Vagina (tissue), 2 donors: Measurements from ENCODE around the gene AMZ2. TPM values are rescaled to one million over a fixed set of nuclear protein-coding genes. Genes with fewer than 3 reads are reported as not detected.
"Not testable (repeated sequence)": the region's sequence is repeated elsewhere in the genome, so short reads cannot be mapped to it uniquely, and the experiment has no call there.

Source experiments
- DNase-seq, 2 donors: peaks; one replicate each; pipeline ENCODE4 v3.0.0-alpha.2; 2017; ENCODE audit errors: extremely low spot score in 2 of 2
- H3K27ac ChIP-seq: fragments of 200-600 bp; sonication (generic); one replicate; pipeline ENCODE4 v1.5.1; 2019
- H3K27me3 ChIP-seq: fragments of 200-600 bp; sonication (generic); one replicate; pipeline ENCODE4 v1.5.1; 2019
- H3K36me3 ChIP-seq, 2 donors: fragments of 200-600 bp; sonication (generic); one replicate each; pipeline ENCODE4 v1.5.1; 2017 to 2019
- H3K4me1 ChIP-seq: fragments of 200-600 bp; sonication (generic); one replicate; pipeline ENCODE4 v1.5.1; 2019
- H3K4me3 ChIP-seq, 2 donors: fragments of 200-600 bp; sonication (generic); 1 replicate in 1 of 2; 2 replicates in 1 of 2; pipeline ENCODE4 v1.5.1; 2016 to 2019
- H3K9me3 ChIP-seq: fragments of 200-600 bp; sonication (generic); one replicate; pipeline ENCODE4 v1.5.1; 2019
- CTCF ChIP-seq, 3 experiments: fragments of 450-650 bp in 2 of 3; fragments of 200-600 bp in 1 of 3; sonication (generic) in 1 of 3; IDR thresholded peaks; one replicate each; pipeline ENCODE4 v1.5.1; 2017 to 2019; ENCODE audit warnings: antibody characterized with exemption in 3 of 3, mild to moderate bottlenecking in 2 of 3, moderate library complexity in 2 of 3
- POLR2A ChIP-seq, 2 donors: fragments of 450-650 bp; IDR thresholded peaks; one replicate each; pipeline ENCODE4 v1.6.1; 2017; ENCODE audit warnings: antibody characterized with exemption in 2 of 2, mild to moderate bottlenecking in 2 of 2, moderate library complexity in 2 of 2
- POLR2AphosphoS5 ChIP-seq, 2 donors: sonication (generic); formaldehyde crosslinking; IDR thresholded peaks; one replicate each; pipeline ENCODE4 v1.9.0; 2017; ENCODE audit warnings: antibody characterized with exemption in 2 of 2, mild to moderate bottlenecking in 2 of 2, low read depth in 1 of 2; ENCODE audit not compliant: insufficient read depth in 1 of 2
- intact Hi-C: fragments of 100-400 bp; cut with DNase I; formaldehyde crosslinking; loops from one replicate; pipeline ENCODE4 v1.15.1; 2023
- total RNA-seq: library from RNA; depleted of rRNA; stranded (reverse); fragments of >200 nt; gene quantifications from one replicate; pipeline ENCODE4 v1.2.3, GENCODE V29; 2016

AMZ2 gene
- total RNA-seq, 1 donor from 2014 or later: 39.8 TPM

GRCh38 chr17:68249354-68249765 is 1.5 kb downstream of the AMZ2 start:
- Histone ChIP-seq H3K36me3 (peaks cover 0 to 15% of the 10 kb centered on the region in 2 donors), H3K27ac (peak overlapping the region; percentile 99), H3K9me3 (no peaks in the 10 kb centered on the region), H3K4me3 (no peak overlapping the region), H3K27me3 (no peaks in the 10 kb centered on the region), H3K4me1 (peaks cover 23% of the 10 kb centered on the region)
- TF ChIP-seq POLR2AphosphoS5 (IDR thresholded peaks at IDR 0.05; ENCODE audit: insufficient read depth in 1 of 2, low read depth in 1 of 2): no peak
- no peak for TF ChIP-seq POLR2A (IDR thresholded peaks at IDR 0.05)
- TF ChIP-seq CTCF (IDR thresholded peaks at IDR 0.05): no peak
- DNase-seq: no peak
- intact Hi-C loops: loop anchor here (5.0 kb wide), 1 partner anchor 208 kb away; the partner anchor contains the start of gene WIPI1

DNA sequence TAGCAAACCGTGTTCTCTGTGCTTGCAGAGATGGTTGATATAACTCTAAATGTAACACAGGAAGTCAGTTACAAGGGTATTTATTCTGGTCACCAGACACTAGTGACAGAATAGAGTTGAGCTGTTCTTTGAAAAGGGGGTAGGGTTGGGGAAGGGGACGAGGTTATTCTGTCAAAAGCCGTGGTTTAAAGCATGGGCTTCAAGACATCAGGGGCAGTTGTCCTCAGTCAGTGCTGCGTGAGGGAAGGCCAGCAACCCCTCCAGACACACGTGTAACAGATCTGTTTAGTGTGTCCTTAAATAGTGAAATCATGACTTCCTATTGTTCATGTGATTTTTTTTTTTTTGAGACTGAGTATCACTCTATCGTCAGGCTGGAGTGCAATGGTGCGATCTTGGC is 5.6 kb downstream of the AMZ2 start:
- intact Hi-C loops, H3K4me3 ChIP-seq, H3K27ac ChIP-seq, H3K27me3 ChIP-seq, H3K9me3 ChIP-seq, DNase-seq: not testable (repeated sequence)
- Histone ChIP-seq H3K4me1 (peaks cover 15% of the 10 kb centered on the region), H3K36me3 (peaks cover 0 to 30% of the 10 kb centered on the region in 2 donors)

- TF ChIP-seq POLR2A (IDR thresholded peaks at IDR 0.05): no peak
- no peak for DNase-seq
- peaks cover 6% of the 10 kb centered on the region for H3K4me1 ChIP-seq
- H3K27ac ChIP-seq: no peak overlapping the region
- H3K36me3 ChIP-seq: peaks cover 0 to 30% of the 10 kb centered on the region in 2 donors
- intact Hi-C loops: no loop called here
- no peaks in the 10 kb centered on the region for H3K27me3 ChIP-seq
- no peaks in the 10 kb centered on the region for H3K9me3 ChIP-seq
- no peak overlapping the region for H3K4me3 ChIP-seq
Measured at GRCh38 chr17:68255151-68255550, 7.3 kb downstream of the AMZ2 start.

DNA sequence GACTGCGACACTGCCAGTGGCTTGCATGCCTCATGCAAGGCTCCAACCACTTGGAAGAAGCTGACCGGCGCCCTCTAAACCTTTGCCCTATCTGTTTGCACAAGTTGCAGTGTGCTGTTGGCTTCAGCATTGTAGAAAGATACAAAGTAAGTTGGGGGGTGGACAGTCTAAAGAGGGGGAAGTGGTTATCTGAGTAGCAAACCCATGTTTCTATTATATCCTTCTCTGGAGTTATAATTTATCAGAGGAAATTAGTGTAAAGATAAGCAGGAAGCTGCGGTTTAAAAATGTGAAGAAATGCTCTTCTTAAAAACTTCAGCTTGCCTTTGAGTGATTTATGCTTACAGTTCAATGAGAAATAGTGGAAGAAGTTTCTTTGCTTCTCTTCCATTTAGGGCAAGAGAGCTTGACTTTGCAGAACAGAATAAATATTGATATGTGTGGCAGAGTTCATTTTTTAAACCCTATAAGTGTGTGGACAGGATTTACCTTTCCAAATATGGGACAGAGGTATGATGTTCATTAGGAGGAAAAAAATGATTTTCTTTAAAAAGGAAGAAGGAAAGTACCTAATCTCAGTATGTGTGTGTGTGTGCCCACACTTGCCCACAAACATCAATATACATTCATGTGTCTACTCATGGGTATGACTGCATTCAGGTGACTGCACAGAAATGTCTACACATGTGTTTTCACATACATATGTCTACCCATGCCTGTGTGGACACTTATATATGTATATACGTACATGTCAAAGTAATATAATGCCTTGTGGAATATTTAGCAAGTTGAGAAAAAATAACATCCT is 8.1 kb downstream of the AMZ2 start:
- H3K27ac ChIP-seq: no peak overlapping the region
- no peak overlapping the region for H3K4me3 ChIP-seq
- H3K36me3 ChIP-seq: peaks cover 0 to 26% of the 10 kb centered on the region in 2 donors
- DNase-seq: no peak
- no peaks in the 10 kb centered on the region for H3K27me3 ChIP-seq
- H3K9me3 ChIP-seq: no peaks in the 10 kb centered on the region
- no peak for TF ChIP-seq POLR2AphosphoS5 (IDR thresholded peaks at IDR 0.05; ENCODE audit: insufficient read depth in 1 of 2, low read depth in 1 of 2)
- peaks cover 6% of the 10 kb centered on the region for H3K4me1 ChIP-seq
- intact Hi-C loops: no loop called here

DNA sequence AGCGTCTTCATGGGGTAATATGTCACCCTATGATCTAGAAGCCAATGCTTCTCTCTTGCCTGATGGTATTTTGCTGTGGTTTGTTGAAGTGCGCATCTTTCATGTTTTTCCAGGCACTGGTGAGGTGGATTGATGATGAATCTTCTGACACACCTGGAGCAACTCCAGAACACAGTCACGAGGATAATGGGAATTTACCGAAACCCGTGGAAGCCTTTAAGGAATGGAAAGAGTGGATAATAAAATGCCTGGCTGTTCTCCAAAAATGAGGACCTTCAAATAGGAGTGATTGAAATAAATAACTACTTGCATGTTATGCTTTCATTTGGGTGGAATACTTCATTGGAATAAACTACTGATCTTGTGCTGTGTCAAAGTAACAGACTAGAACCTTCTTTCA is 8.9 kb downstream of the AMZ2 start:
- H3K4me3 ChIP-seq, intact Hi-C loops, H3K9me3 ChIP-seq, H3K4me1 ChIP-seq, H3K27me3 ChIP-seq, DNase-seq, H3K27ac ChIP-seq: not testable (repeated sequence)
- H3K36me3 ChIP-seq: peaks cover 0 to 19% of the 10 kb centered on the region in 2 donors

DNA sequence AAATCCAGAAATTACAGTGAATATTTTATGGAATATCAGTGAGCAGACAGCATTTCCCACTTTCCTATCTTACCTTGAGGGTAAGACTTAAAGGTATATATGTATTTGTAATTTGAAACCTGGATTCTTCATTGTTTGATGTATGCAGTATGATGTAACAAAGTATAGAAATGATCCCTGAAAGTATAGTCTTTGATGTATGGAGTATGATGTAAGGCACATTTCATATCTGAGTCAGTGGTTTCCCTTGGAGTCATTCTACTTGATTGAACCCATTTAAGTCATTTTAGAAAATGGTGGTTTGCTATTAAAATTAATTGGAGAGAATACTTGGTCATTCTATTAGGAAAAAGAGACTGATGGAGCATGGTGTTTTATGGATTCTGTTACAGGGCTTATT is 10.1 kb downstream of the AMZ2 start:
- TF ChIP-seq CTCF (IDR thresholded peaks at IDR 0.05): no peak
- TF ChIP-seq POLR2AphosphoS5 (IDR thresholded peaks at IDR 0.05; ENCODE audit: insufficient read depth in 1 of 2, low read depth in 1 of 2): no peak
- no peak for TF ChIP-seq POLR2A (IDR thresholded peaks at IDR 0.05)
- no peak overlapping the region for H3K4me3 ChIP-seq
- no peak overlapping the region for H3K27ac ChIP-seq
- no peaks in the 10 kb centered on the region for H3K9me3 ChIP-seq
- H3K4me1 ChIP-seq: peaks cover 6% of the 10 kb centered on the region
- H3K27me3 ChIP-seq: no peaks in the 10 kb centered on the region
- H3K36me3 ChIP-seq: peaks cover 0 to 14% of the 10 kb centered on the region in 2 donors
- intact Hi-C loops: no loop called here
- no peak for DNase-seq

- H3K4me1 ChIP-seq, H3K9me3 ChIP-seq, DNase-seq, H3K27me3 ChIP-seq, intact Hi-C loops: not testable (repeated sequence)
- Histone ChIP-seq H3K27ac (peak overlapping the region; percentile 53), H3K36me3 (peaks cover 0 to 14% of the 10 kb centered on the region in 2 donors), H3K4me3 (peak overlapping the region in 1 of 2 donors; percentile 25)
- peak in 1 of 2 donors; percentile 14 for TF ChIP-seq POLR2AphosphoS5 (IDR thresholded peaks at IDR 0.05; ENCODE audit: insufficient read depth in 1 of 2, low read depth in 1 of 2)
Measured at GRCh38 chr17:68258890-68259647, 11.2 kb downstream of the AMZ2 start.

GRCh38 chr17:68259648-68259951 is 11.8 kb downstream of the AMZ2 start:
- peak overlapping the region; percentile 53 for H3K27ac ChIP-seq
- H3K4me1 ChIP-seq, H3K27me3 ChIP-seq, H3K4me3 ChIP-seq, H3K9me3 ChIP-seq, intact Hi-C loops, DNase-seq: not testable (repeated sequence)
- H3K36me3 ChIP-seq: peaks cover 0 to 14% of the 10 kb centered on the region in 2 donors
